Measurements from ENCODE around the gene EML4. TPM values are rescaled to one million over a fixed set of nuclear protein-coding genes. Genes with fewer than 3 reads are reported as not detected.
"Not testable (repeated sequence)": the region's sequence is repeated elsewhere in the genome, so short reads cannot be mapped to it uniquely, and the experiment has no call there.

The EML4 gene
- total RNA-seq, 1 experiment from 2014 or later: 31.2 TPM

GRCh38 chr2:42132966-42133641 lies 36.0 kb upstream of the EML4 start:
- peak overlapping the region; percentile 64 for H3K4me3 Mint-ChIP-seq (ENCODE audit: unreplicated experiment)
- CTCF ChIA-PET: interaction anchor here (0.6 to 1.2 kb wide), 7 partner anchors 11 to 263 kb away, joined by 3 to 6 read pairs (median 3); no protein-coding TSS in a partner anchor
- H3K4me1 Mint-ChIP-seq (ENCODE audit: insufficient read depth, unreplicated experiment): peaks cover 42% of the 10 kb centered on the region
- intact Hi-C loops (cut with micrococcal nuclease): no loop called here
- no peaks in the 10 kb centered on the region for H3K36me3 Mint-ChIP-seq (ENCODE audit: insufficient read depth, unreplicated experiment)
- no peaks in the 10 kb centered on the region for H3K9me3 Mint-ChIP-seq (ENCODE audit: unreplicated experiment)
- DNase-seq (ENCODE audit: unreplicated experiment): peak; percentile 93
- BruUV-seq (replicated peaks): no TSS peak
- H3K27me3 Mint-ChIP-seq (ENCODE audit: insufficient read depth, unreplicated experiment): no peaks in the 10 kb centered on the region
- POLR2A ChIA-PET: interaction anchor here (0.6 to 2.1 kb wide), 16 partner anchors 9 to 285 kb away, joined by 3 to 26 read pairs (median 3); partner anchors contain the start of genes COX7A2L and EML4
- peak overlapping the region; percentile 0 for H3K27ac Mint-ChIP-seq (ENCODE audit: low read depth, unreplicated experiment)
- no peak for TF ChIP-seq CTCF (IDR thresholded peaks at IDR 0.05; ENCODE audit: unreplicated experiment)

GRCh38 chr2:42133771-42134195 lies 35.4 kb upstream of the EML4 start:
- Mint-ChIP-seq H3K4me1 (ENCODE audit: insufficient read depth, unreplicated experiment) (peaks cover 42% of the 10 kb centered on the region), H3K36me3 (ENCODE audit: insufficient read depth, unreplicated experiment) (no peaks in the 10 kb centered on the region), H3K27ac (ENCODE audit: low read depth, unreplicated experiment) (no peak overlapping the region), H3K4me3 (ENCODE audit: unreplicated experiment) (peak overlapping the region; percentile 64), H3K9me3 (ENCODE audit: unreplicated experiment) (no peaks in the 10 kb centered on the region), H3K27me3 (ENCODE audit: insufficient read depth, unreplicated experiment) (no peaks in the 10 kb centered on the region)
- no peak for TF ChIP-seq CTCF (IDR thresholded peaks at IDR 0.05; ENCODE audit: unreplicated experiment)
- intact Hi-C loops (cut with micrococcal nuclease): no loop called here
- ChIA-PET CTCF (interaction anchor here (0.6 to 1.0 kb wide), 4 partner anchors 11 to 145 kb away, joined by 3 to 4 read pairs (median 3); no protein-coding TSS in a partner anchor), POLR2A (interaction anchor here (0.9 to 1.9 kb wide), 5 partner anchors 8 to 285 kb away, joined by 3 to 26 read pairs (median 3); no protein-coding TSS in a partner anchor)
- no peak for DNase-seq (ENCODE audit: unreplicated experiment)
- BruUV-seq (replicated peaks): no TSS peak

- H3K36me3 Mint-ChIP-seq (ENCODE audit: insufficient read depth, unreplicated experiment); H3K27ac Mint-ChIP-seq (ENCODE audit: low read depth, unreplicated experiment); DNase-seq (ENCODE audit: unreplicated experiment); H3K4me3 Mint-ChIP-seq (ENCODE audit: unreplicated experiment); intact Hi-C loops (cut with micrococcal nuclease); BruUV-seq (replicated peaks); POLR2A ChIA-PET; H3K27me3 Mint-ChIP-seq (ENCODE audit: insufficient read depth, unreplicated experiment); H3K9me3 Mint-ChIP-seq (ENCODE audit: unreplicated experiment): not testable (repeated sequence)
- H3K4me1 Mint-ChIP-seq (ENCODE audit: insufficient read depth, unreplicated experiment): peaks cover 39% of the 10 kb centered on the region
- CTCF ChIA-PET: interaction anchor here (0.8 kb wide), 1 partner anchor 107 kb away, joined by 3 read pairs; no protein-coding TSS in a partner anchor
Observed at GRCh38 chr2:42134401-42134932, 34.7 kb upstream of the EML4 start.

GRCh38 chr2:42135381-42136312 lies 33.5 kb upstream of the EML4 start:
- POLR2A ChIA-PET: interaction anchor here (0.6 to 1.3 kb wide), 2 partner anchors 36 to 40 kb away, joined by 3 to 6 read pairs; no protein-coding TSS in a partner anchor
- Mint-ChIP-seq H3K36me3 (ENCODE audit: insufficient read depth, unreplicated experiment) (no peaks in the 10 kb centered on the region), H3K27me3 (ENCODE audit: insufficient read depth, unreplicated experiment) (no peaks in the 10 kb centered on the region), H3K27ac (ENCODE audit: low read depth, unreplicated experiment) (no peak overlapping the region), H3K4me1 (ENCODE audit: insufficient read depth, unreplicated experiment) (peaks cover 30% of the 10 kb centered on the region), H3K4me3 (ENCODE audit: unreplicated experiment) (no peak overlapping the region), H3K9me3 (ENCODE audit: unreplicated experiment) (no peaks in the 10 kb centered on the region)
- TF ChIP-seq CTCF (IDR thresholded peaks at IDR 0.05; ENCODE audit: unreplicated experiment): no peak
- DNase-seq (ENCODE audit: unreplicated experiment): no peak
- intact Hi-C loops (cut with micrococcal nuclease): no loop called here
- CTCF ChIA-PET: interaction anchor here (0.8 to 1.0 kb wide), 3 partner anchors 14 to 86 kb away, joined by 3 to 6 read pairs (median 3); no protein-coding TSS in a partner anchor
- no TSS peak for BruUV-seq (replicated peaks)

Measured in MCF 10A (cell line).